Right renal cortex interstitium (tissue), 3 donors: ENCODE results near the gene PLCB1. TPM values are rescaled to one million over a fixed set of nuclear protein-coding genes. Genes with fewer than 3 reads are reported as not detected.

Experiments used
- DNase-seq, 3 donors: peaks; one replicate each; pipeline ENCODE4 v3.0.0-alpha.2; 2013; ENCODE audit warnings: low read depth in 3 of 3, low spot score in 2 of 3
- polyA plus RNA-seq, 3 donors: library from polyadenylated mRNA; unstranded; fragments of 120-200 nt; gene quantifications; one replicate each; pipeline ENCODE4 v1.2.1, GENCODE V29; 2013; ENCODE audit not compliant: insufficient read length in 3 of 3

PLCB1 gene
- polyA plus RNA-seq, 3 donors: 42.8 to 54.2 (median 51.5) TPM

DNA sequence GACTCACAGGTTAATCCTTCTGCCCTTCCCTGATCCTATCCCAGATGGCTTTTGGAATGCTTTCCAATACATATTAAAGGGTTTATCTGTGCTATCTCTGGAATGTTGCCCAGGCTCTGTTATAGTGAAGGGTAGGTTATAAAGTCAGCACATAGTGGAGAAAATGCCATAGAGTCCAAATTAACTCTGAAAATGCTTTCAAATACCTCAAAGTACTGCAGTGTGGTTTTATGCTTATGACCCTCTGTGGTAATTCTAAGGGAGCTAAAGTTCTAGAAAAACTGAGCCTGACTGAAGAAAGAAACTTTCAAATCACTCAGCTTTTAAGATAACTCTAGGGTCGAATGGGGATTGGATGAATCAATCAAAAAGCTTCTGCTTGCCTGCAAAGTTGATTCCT, 159.8 kb downstream of the PLCB1 start:
- no peak for DNase-seq

DNA sequence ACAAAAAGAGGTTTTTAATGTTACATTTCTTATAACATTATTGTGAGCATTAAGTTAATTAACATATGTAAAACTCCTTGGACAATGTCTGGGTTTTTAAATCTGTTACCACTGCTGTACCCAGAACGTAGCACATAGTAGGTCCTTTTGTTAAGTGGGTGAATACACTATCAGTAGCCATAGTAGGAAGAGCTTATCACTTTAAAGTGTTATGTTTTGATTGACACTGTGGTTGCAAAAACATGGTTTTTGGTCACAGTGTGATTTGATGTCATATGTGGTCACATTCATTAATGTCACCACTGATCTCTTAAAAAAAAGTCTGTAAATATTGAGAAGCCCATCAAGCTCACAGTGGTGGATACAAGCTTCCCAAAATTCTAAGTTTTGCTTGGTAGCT, 160.7 kb downstream of the PLCB1 start:
- no peak for DNase-seq

DNA sequence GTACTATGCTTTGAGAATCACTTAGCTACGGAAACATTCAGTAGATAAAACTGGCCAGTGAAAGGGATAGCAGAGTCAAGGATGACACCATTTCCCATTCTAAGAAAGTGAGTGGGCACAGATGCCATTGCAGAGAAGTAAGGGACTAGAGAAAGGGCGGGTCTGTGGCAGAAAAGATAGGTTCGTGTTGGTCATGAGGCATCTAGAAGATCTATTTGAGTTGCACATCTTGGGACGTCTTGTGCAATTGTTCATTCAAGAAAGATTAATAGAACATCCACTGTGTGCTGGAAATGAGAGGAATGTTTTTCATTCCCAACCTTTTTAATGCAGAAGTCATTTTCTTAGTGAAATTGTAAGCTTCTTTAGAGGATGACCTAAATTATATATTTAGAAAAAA, 161.7 kb downstream of the PLCB1 start:
- no peak for DNase-seq

DNA sequence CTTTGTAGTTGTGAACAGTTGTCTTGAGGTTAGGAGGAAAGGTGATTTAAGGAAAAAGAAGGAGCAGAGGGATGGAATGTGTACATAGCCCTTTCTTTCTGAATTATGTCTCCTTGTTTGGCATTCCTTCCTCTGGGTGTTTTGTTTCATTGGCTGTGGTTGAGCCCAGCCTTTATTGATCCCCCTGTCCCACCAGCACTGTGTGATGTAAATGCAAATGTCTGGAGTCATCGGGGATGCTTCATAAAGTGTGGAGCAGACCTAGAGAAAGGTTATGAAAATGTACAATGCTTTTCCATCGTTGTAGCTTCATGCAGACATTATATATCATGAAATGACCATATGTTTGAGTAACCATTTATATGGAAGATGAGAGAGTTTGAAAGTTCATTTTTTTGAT, 164.5 kb downstream of the PLCB1 start:
- DNase-seq: no peak

DNA sequence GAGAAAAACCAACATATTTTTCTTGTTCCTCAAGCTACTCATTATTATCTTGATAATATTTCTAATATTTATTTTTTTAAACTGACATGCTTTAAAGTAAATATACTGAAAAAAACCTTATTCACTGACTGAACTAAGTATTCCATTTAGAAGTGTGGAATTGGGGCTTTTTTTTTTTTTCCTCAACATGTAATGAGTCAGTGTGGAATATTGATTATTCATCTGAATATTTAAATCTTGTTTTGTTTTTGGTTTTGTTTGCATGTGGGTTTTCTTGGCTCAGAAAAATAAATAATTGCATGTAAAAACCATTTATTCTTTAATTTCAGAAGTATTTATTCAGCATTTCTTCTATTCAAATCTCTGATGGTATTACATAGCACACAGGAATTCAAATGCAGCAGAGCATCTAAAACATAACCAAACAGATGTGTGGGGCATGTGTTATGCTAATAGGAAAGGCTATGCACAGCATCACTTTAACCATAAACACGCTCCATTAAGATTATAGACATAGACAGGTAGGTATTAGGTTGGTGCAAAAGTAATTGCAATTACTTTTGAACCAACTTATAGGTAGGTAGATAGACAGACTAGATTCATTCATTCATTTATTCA, 166.5 kb downstream of the PLCB1 start:
- DNase-seq: no peak

DNA sequence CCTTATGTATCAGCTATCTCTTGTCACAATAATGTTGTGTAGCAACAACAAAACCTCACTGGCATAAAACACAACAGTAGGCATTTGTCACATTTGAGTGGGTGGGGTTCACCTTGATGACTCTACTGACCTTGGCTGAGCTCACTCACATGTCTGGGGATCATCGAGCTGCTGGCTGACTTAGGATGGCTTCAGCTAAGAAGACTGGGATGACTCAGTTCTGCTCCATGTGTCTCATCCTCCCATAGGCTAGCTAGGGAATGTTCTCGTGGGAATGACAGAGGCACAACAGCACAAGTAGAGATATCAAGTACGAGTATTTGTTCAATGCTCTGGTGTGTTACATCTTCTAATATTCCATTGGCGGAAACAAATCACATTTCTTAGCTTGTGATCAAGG, 167.9 kb downstream of the PLCB1 start:
- DNase-seq: no peak

DNA sequence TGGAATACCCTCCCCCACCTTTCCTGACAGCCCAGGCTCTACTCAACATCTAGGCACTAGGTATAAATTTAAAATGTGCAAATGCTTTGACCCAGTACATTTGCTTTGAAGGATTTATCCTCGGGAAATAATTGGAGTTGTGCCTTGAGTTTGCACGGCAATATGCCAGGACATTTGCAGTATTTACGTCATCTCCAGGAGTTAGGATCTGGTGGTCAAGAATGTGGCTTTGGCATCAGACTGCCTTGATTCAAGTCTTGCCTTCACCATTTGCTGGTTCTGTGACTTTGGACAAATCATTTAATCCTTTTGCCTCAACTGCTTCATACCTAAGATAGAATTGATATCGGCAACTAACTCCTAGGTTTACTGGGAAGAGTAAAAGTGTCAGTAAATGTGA, 169.6 kb downstream of the PLCB1 start:
- DNase-seq: no peak

DNA sequence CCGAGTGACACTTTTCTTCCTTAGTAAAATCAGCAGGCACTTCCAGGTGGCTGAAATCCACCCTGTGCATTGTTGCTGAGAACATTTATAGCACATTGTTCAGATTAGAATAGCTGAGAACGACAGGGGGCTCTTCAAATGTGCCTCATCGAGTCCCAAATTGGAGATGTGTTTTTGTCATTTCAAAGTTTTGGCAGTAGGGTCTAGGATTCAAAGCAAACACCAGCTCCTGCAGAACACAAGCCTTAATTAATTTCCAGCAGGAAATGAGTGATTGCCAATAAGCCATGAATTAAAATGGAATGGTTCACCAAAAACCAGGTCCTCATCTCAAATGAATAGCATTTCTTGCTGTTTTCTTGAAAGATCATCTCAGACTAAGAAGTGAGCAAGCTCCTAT, 171.6 kb downstream of the PLCB1 start:
- DNase-seq: no peak

DNA sequence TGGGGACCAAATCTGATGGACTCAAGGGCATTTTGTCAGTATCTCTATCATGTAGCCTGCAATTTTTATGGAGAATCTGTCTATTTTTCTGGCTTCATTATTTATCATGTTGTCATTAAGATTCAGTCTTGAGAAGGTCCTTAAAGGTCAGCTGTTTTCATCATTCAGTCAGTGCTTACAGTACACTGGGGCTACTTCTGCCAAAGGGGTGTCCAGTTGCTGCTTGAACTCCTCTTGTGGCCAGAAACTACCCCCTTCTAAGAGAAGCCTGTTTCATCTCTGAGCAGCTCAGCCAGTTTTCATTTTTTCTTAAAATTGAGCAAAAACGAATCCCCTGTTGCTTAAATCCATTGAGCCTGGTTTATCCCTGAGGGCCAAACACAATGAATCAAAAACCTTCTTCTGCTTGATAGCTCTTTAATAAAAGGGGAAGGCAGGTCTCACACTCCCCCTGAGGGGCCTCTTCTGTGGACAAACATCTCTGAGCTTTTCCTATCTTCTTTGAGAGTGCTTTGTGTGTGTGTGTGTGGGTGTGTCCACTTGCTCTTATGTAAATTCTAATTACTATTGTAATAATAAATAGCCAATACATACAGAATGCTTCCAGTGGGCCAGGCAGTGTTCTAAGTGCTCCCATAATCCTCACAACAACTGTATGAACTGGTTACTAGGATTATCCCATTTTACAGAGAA, 172.2 kb downstream of the PLCB1 start:
- no peak for DNase-seq

DNA sequence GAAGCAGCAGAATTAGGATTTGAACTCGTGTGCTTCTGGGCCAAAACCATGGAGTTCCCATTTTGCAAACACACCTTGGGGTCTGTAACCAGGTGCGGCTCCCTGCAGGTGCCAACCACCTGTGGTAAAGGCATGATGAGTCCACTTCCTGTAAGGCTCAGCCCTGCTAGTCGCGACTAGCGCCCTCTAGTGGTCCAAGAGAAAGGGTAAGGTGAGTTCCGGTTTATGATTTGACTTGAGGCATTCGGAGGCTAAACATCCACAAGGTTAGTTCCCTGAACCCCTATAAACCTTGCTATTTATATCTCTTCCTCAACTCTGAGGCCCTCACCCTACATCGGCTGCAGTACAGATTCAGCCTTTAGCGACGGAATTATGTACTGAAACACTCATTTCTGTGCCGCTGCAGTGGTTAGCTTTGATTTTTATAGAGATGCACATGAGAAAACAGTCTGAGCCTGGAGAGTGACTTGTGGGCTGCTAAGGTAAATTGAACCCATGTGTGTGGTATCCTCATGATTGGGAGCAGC, 173.4 kb downstream of the PLCB1 start:
- no peak for DNase-seq

DNA sequence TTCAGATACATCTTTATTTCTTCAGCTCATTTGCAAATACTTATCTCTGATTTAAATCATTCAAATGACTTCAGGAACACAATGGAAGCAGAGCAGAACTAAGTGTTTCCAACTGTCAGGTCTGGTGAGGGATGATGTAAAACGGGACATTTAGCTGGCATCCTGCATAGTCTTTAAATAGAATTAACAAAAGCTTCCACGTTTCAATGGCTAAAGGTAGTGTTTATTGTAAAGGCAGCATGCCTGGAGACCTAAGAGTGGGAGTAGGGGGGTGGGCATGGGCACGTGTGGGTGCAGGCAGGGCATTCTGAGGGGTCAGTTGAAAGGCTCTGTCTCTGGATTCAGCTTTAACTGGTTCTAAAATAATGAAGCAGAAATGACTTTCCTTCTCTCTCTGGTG, 174.9 kb downstream of the PLCB1 start:
- no peak for DNase-seq

DNA sequence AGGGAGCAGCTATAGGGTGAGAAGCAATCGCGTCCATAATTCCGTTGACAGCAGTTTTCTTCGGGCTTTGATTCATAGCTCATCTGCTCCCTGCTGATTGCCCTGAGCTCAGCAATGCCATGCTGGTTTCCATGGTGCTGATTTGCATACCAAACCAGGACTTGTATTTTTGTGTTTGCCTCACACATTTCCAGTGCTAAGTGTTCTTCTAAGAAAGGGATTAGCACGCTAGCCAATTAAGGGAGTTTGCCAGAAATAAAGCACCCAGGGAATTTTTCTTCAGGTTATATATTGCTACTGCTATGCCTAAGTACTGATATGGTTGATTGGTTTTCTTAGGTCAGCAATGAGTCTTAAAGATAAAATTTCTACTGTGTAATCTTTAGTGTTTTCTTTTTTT, 177.6 kb downstream of the PLCB1 start:
- DNase-seq: no peak

DNA sequence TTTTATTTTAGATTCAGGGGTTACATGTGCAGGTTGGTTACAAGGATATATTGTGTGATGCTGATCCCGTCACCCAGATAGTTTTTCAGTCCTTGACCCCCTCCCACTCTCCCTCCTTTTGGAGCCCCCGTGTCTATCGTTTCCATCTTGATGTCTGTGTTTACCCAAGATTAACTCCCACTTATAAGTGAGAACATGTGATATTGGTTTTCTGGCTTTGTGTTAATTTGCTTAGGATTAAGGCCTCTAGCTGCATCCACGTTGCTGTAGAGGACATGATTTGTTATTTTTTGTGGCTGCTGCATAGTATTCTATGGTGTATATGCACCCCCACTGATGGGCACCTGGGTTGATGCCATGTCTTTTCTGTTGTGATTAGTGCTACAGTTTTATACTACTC, 178.6 kb downstream of the PLCB1 start:
- DNase-seq: no peak

DNA sequence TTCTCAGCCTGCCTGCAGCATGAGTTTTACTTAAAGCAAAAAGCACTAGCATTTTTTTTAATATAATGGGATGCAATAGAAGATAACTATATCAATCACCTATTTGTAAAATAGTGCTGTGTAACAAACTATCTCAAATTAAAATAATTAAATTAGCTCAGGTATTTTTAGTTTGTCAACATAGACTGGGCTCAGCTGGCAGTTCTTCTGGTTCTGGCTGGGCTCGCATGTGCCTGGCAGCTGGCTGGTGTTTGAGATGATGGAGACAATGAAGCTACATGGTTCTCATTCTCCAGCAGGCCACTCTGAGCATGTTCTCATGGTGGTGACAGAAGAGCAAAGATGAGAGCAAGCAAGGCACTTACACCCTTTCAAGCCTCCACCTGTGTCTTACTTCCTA, 181.0 kb downstream of the PLCB1 start:
- DNase-seq: no peak

DNA sequence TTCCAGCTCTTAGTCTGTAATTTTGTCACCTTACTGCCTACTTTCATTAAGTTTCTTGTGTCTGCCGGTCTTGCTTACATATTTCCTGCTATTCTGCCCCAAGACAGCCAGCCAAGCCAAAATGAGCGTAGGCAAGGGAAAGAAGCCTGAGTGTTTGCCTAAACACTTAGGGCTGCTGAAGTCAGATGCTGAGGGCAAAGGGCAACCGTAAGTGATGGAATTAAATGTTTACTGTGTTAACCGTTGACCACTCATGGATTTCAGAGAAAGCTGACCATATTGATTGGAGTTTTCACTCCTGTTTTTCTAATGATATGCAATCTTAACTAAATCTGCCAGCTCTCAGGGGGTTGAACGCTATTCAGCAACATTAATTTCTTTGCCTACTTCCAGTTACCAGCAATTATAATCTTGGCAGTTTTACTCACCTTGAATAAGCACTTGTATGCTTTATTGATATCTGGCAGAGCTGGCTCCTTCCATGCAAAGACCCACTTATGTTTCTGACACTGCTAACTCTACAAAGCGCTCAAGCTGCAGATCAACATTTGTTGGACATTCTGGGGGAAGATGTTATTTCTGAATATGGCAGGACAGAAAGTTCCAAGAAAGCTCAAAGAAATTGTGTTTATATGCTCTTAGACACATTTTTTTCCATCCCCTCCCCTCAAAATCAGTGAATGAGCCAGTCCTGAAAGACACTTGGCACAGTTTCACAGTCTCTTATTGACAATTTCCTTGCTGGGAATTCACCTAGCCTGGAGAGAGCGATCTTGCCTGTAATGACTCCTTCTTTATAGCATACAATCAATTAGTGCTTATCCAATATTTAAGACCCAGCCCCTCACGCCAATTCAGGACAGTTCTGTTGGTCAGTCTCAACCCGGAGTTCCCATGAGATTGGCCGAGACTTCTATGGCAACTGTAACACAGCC, 183.8 kb downstream of the PLCB1 start:
- DNase-seq: no peak

DNA sequence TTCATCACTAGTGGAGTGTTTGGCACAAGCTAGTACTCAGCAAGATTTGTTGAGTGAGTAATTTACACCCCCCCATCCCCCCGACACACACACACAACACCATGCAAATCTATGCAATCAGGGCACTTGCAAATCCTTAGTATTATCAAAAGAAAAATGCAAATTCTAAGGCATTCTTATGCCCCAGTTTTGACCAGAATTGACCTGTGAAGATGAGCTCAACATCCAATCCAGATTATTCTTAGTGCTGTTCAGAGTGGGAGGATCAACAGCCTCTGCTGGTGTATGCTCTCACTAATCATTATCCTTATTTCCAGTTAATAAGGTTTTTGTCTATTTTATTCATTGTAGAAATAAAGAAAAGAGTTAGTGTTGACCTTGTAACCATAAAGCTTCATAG, 185.4 kb downstream of the PLCB1 start:
- no peak for DNase-seq

DNA sequence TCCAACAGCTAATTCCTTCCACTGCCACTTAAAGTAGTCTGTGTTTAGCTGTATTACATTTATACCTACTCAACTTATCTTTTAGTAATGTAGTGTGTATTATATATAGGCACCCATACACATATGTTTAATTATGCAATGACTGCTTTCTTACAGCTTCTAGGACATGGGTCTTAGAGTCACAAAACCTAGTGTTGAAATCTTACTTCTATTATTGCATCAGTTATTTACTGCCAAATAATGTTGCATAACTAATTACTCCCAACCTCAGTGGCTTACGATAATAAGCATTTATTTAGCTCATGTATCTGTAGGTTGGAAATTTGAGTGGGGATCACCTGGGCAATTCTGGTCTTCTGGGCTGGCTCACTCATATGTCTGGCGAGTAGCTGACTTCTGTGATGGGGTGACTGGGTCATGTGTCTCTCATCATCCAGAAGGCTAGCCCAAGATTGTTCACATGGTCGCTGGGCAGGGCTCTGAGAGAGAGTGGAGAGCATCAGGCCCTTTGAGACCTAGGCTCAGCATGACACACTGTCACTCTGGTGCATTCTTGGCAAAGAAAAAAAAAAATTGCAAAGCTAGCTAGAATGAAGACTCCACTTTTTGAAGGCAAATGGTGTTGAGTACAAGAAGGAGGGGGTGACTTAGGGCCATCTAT, 187.0 kb downstream of the PLCB1 start:
- no peak for DNase-seq

DNA sequence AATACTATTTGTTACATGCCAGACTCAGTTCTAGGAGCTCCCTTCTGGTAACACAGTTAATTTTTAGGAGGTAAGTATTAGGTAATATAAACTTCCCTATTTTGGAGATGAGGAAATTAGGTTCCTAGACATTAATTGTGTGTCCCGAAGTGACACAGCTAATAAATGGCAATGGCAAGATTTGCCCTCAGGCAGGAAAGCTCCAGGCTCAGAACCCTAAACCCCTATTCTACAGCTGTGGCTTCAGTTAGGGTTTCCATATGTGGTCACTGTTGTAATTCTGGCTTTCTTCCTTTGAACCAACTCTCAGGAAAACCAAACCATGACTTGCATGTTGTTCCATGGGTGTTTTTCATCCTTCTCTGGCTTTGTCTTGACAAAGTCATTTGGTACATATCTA, 188.2 kb downstream of the PLCB1 start:
- DNase-seq: no peak

DNA sequence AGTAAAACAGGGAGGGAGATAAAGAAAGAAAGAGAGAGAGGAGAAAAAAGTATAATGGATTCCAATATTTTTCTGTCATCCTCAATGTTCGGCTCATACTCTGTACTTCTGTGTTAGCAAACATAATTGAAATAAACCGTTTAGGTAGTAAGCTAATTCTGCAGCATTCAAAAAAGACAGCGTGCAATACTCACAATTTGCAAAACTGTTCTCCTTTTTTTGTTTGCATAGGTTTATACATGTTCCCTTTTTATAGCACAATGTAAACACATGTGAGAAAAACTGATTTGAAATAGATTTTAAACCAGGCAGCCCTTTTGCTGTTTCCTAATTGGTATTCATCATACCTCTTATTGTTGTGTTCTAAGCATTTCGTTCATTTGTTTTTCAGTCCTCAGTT, 188.9 kb downstream of the PLCB1 start:
- no peak for DNase-seq

DNA sequence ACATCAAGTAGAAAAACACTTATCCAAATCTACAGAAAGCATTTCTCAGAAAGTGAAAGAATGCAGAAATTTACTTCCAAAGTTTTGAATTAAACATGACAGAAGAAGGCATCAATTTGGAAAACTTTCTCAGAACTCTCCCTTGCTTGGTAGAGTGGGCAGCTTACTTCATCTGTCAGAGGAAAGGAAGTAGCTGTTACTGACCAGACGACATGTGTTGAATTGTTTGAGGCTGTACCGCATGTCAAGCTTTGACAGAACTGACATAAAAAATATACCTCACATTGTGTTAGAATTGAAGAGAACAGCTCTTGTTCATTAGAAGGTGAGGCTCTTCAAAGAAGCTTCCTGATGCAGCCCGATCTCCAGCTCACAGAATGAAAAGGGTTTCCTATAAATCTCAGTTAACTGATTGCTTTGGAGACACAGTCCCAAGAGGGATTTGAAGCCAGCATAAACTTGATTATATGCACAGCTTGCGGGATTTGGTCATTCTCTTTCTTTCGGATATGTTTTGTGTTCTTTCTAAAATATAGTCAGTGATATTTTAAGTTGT, 190.7 kb downstream of the PLCB1 start:
- DNase-seq: no peak

DNA sequence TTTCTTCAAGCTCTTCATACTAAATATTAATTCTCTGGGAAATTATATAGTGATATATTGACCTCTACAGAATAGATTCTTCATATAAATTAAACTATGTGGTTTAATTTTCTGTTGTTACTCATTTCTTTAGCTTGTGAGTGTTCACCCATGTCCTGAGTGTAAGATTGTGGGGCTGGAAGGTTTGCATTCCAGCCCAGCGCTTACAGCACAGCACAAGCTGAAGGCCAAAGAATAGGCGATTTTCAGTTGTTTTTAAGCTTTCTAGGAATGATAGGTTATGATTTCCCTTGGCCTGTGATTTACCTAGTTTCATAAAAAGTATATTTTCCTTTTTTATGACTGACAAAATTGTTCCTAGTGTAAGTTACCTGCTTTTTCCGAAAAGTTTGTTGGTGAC, 194.1 kb downstream of the PLCB1 start:
- no peak for DNase-seq
